Esophagus squamous epithelium (tissue), 4 donors: ENCODE measurements around the gene PCDH9.

Experiments used
- CTCF ChIP-seq, 6 experiments: fragments of 450-650 bp in 4 of 6; fragments of 200-600 bp in 2 of 6; sonication (generic) in 2 of 6; IDR thresholded peaks; one replicate each; pipeline ENCODE4 v1.5.1; 2016 to 2019; ENCODE audit warnings: antibody characterized with exemption in 6 of 6, mild to moderate bottlenecking in 4 of 6, moderate library complexity in 4 of 6
- POLR2A ChIP-seq, 4 donors: fragments of 450-650 bp; IDR thresholded peaks; one replicate each; pipeline ENCODE4 v1.6.1; 2017; ENCODE audit warnings: antibody characterized with exemption in 4 of 4, mild to moderate bottlenecking in 4 of 4, moderate library complexity in 3 of 4

- no peak for TF ChIP-seq CTCF (IDR thresholded peaks at IDR 0.05)
- no peak for TF ChIP-seq POLR2A (IDR thresholded peaks at IDR 0.05)
Observed at GRCh38 chr13:66415444-66415843, 814.7 kb downstream of the PCDH9 start.
